Left lung (tissue), 10 donors: Measurements from ENCODE around the gene ZNF697. TPM values are rescaled to one million over a fixed set of nuclear protein-coding genes. Genes with fewer than 3 reads are reported as not detected.
A peak's percentile ranks its signal among the peaks of the same experiment; 100 is the strongest.

Experiments used
- ATAC-seq: fragments of 200-7000 bp; cut with Tn5 transposase; one replicate; pipeline ENCODE4 v1.9.1; 2020; ENCODE audit warnings: moderate library complexity
- DNase-seq, 4 donors: peaks; one replicate each; pipeline ENCODE4 v3.0.0-alpha.2; 2013 to 2020
- H3K27ac ChIP-seq, 2 donors: fragments of 200-600 bp; sonication (generic) in 1 of 2; one replicate each; pipeline versions ENCODE4 v1.5.0 to v1.8.0; 2020 to 2021
- H3K27me3 ChIP-seq, 2 donors: fragments of 200-600 bp; sonication (generic) in 1 of 2; one replicate each; pipeline versions ENCODE4 v1.5.0 to v1.8.0; 2020 to 2021
- H3K36me3 ChIP-seq, 2 donors: fragments of 200-600 bp; sonication (generic) in 1 of 2; one replicate each; pipeline versions ENCODE4 v1.5.0 to v1.8.0; 2020 to 2021
- H3K4me1 ChIP-seq, 2 donors: fragments of 200-600 bp; one replicate each; pipeline ENCODE4 v1.8.0; 2021
- H3K4me3 ChIP-seq, 2 donors: fragments of 200-600 bp; sonication (generic) in 1 of 2; one replicate each; pipeline versions ENCODE4 v1.5.0 to v1.8.0; 2020 to 2021; ENCODE audit warnings: mild to moderate bottlenecking in 1 of 2
- H3K9me3 ChIP-seq, 2 donors: fragments of 200-600 bp; sonication (generic) in 1 of 2; one replicate each; pipeline versions ENCODE4 v1.5.0 to v1.8.0; 2020 to 2021
- CTCF ChIP-seq, 2 donors: fragments of 200-600 bp; sonication (generic) in 1 of 2; IDR thresholded peaks; one replicate each; pipeline versions ENCODE4 v1.5.0 to v1.8.0; 2021; ENCODE audit warnings: antibody characterized with exemption in 2 of 2
- intact Hi-C, 2 donors: fragments of 100-400 bp; cut with DNase I; formaldehyde crosslinking; loops; one replicate each; pipeline versions ENCODE4 v1.11.2 to v1.14.2; 2022
- polyA plus RNA-seq, 6 donors: library from polyadenylated mRNA; unstranded; fragments of 120-200 nt; gene quantifications; one replicate each; pipeline ENCODE4 v1.2.1, GENCODE V29; 2013; ENCODE audit not compliant: insufficient read length in 6 of 6
- total RNA-seq, 2 donors: library from RNA; stranded (reverse); fragmentation: NEBNext Ultra II Directional; extraction: Animal tissue kit (Norgen Biotek cat#: 25700); gene quantifications; one replicate each; pipeline ENCODE4 v1.2.1, GENCODE V29; 2021
- donor health status: DM: no; HTN: yes; CAD: no.
- donor health status: DM: no; HTN: no; CAD: no.

ZNF697 gene
- total and polyA plus RNA-seq, 8 donors: 8.0 to 27.2 (median 25.9) TPM

GRCh38 chr1:119651133-119651532, 3.1 kb upstream of the ZNF697 start:
- intact Hi-C loops: no loop called here
- H3K27me3 ChIP-seq: peaks cover 0 to 40% of the 10 kb centered on the region in 2 donors
- no peak overlapping the region for H3K27ac ChIP-seq
- H3K36me3 ChIP-seq: no peaks in the 10 kb centered on the region
- no peaks in the 10 kb centered on the region for H3K9me3 ChIP-seq
- H3K4me3 ChIP-seq: no peak overlapping the region
- H3K4me1 ChIP-seq: peaks cover 0 to 16% of the 10 kb centered on the region in 2 donors
- DNase-seq (no peak), ATAC-seq (no peak)
- TF ChIP-seq CTCF (IDR thresholded peaks at IDR 0.05): no peak

GRCh38 chr1:119648620-119649004, 546 bp upstream of the ZNF697 start:
- Histone ChIP-seq H3K4me1 (peaks cover 0 to 25% of the 10 kb centered on the region in 2 donors), H3K4me3 (peak overlapping the region; percentile 63 to 77), H3K9me3 (no peaks in the 10 kb centered on the region), H3K27ac (peak overlapping the region; percentile 89 to 91), H3K36me3 (no peaks in the 10 kb centered on the region), H3K27me3 (peaks cover 0 to 40% of the 10 kb centered on the region in 2 donors)
- intact Hi-C loops: no loop called here
- ATAC-seq (no peak), DNase-seq (no peak)
- TF ChIP-seq CTCF (IDR thresholded peaks at IDR 0.05): no peak

GRCh38 chr1:119647228-119647733, 785 bp downstream of the ZNF697 start:
- peak in 2 of 4 donors; percentile 52 to 74 for DNase-seq
- intact Hi-C loops: no loop called here

GRCh38 chr1:119646521-119647227, 1.4 kb downstream of the ZNF697 start:
- no peaks in the 10 kb centered on the region for H3K9me3 ChIP-seq
- peaks cover 0 to 25% of the 10 kb centered on the region in 2 donors for H3K4me1 ChIP-seq
- H3K36me3 ChIP-seq: no peaks in the 10 kb centered on the region
- no peak for ATAC-seq
- peak overlapping the region; percentile 63 to 77 for H3K4me3 ChIP-seq
- H3K27me3 ChIP-seq: peaks cover 0 to 40% of the 10 kb centered on the region in 2 donors
- intact Hi-C loops: no loop called here
- TF ChIP-seq CTCF (IDR thresholded peaks at IDR 0.05): no peak
- peak overlapping the region; percentile 89 to 91 for H3K27ac ChIP-seq
- no peak for DNase-seq

More at GRCh38 chr1:119647228-119647733, 785 bp downstream of the ZNF697 start:
- no peaks in the 10 kb centered on the region for H3K9me3 ChIP-seq
- peaks cover 0 to 25% of the 10 kb centered on the region in 2 donors for H3K4me1 ChIP-seq
- H3K27me3 ChIP-seq: peaks cover 0 to 40% of the 10 kb centered on the region in 2 donors
- no peak for TF ChIP-seq CTCF (IDR thresholded peaks at IDR 0.05)
- ATAC-seq: peak; percentile 4
- H3K4me3 ChIP-seq: peak overlapping the region; percentile 63 to 77
- peak overlapping the region; percentile 89 to 91 for H3K27ac ChIP-seq
- no peaks in the 10 kb centered on the region for H3K36me3 ChIP-seq

- H3K36me3 ChIP-seq: no peaks in the 10 kb centered on the region
- DNase-seq (no peak), ATAC-seq (no peak)
- peaks cover 0 to 6% of the 10 kb centered on the region in 2 donors for H3K4me1 ChIP-seq
- no peak overlapping the region for H3K27ac ChIP-seq
- TF ChIP-seq CTCF (IDR thresholded peaks at IDR 0.05): no peak
- intact Hi-C loops: no loop called here
- H3K4me3 ChIP-seq: no peak overlapping the region
- H3K9me3 ChIP-seq: no peaks in the 10 kb centered on the region
- H3K27me3 ChIP-seq: no peaks in the 10 kb centered on the region
Observed at GRCh38 chr1:119639109-119639508, 9.0 kb downstream of the ZNF697 start.
